Effector memory CD4-positive, alpha-beta T cell (primary cell): Measurements from ENCODE around the gene CHRNA4.

Experiments used
- DNase-seq, 3 donors: peaks; one replicate each; pipeline ENCODE4 v3.0.0-alpha.2; 2020
- H3K27ac ChIP-seq: 2 replicates; pipeline ENCODE4 v1.7.0; 2013; ENCODE audit warnings: mild to moderate bottlenecking, low read length, moderate library complexity; ENCODE audit not compliant: insufficient read depth, poor library complexity, severe bottlenecking
- H3K27me3 ChIP-seq: replicated peaks from 2 replicates; pipeline ENCODE4 v1.7.0; 2013; ENCODE audit warnings: mild to moderate bottlenecking, low read length; ENCODE audit not compliant: insufficient read depth, control insufficient read depth, poor library complexity, severe bottlenecking
- H3K36me3 ChIP-seq: 2 replicates; pipeline ENCODE4 v1.7.0; 2013; ENCODE audit warnings: mild to moderate bottlenecking, low read length, moderate library complexity; ENCODE audit not compliant: control insufficient read depth, insufficient read depth
- H3K4me1 ChIP-seq: 2 replicates; pipeline ENCODE4 v1.7.0; 2013; ENCODE audit warnings: low read length, mild to moderate bottlenecking; ENCODE audit not compliant: control insufficient read depth, insufficient read depth, poor library complexity, severe bottlenecking
- H3K4me3 ChIP-seq: 2 replicates; pipeline ENCODE4 v1.7.0; 2013; ENCODE audit warnings: low read length, low read depth, mild to moderate bottlenecking; ENCODE audit not compliant: insufficient read depth, poor library complexity, severe bottlenecking
- H3K9me3 ChIP-seq: 2 replicates; pipeline ENCODE4 v1.7.0; 2013; ENCODE audit warnings: mild to moderate bottlenecking, low read length, moderate library complexity; ENCODE audit not compliant: control insufficient read depth

Gene CHRNA4

DNA sequence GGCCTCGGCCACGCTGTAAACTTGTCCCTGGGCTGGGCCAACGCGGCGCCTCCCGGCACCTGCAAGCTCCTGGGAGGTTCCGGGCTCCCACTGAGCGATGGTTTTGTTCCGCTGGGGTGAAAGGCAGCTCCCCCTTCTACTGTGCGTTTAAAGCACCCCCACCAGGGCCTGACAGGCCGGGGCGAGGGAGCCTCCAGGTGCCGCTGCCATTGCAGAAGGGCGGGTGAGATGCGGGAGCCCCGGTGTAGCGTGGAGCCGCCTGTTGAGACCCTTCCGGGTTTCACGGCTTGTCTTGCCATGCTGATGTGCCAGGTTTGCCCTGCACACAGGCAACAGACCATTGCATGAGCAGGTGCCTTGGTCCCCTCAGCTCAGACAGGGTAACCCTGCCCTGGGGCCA is 65.3 kb downstream of the CHRNA4 start:
- Histone ChIP-seq H3K27ac (no peak overlapping the region), H3K4me1 (peaks cover 10% of the 10 kb centered on the region), H3K9me3 (no peaks in the 10 kb centered on the region), H3K36me3 (no peaks in the 10 kb centered on the region), H3K4me3 (no peak overlapping the region), H3K27me3 (peaks cover 2% of the 10 kb centered on the region)
- DNase-seq, result no peak

DNA sequence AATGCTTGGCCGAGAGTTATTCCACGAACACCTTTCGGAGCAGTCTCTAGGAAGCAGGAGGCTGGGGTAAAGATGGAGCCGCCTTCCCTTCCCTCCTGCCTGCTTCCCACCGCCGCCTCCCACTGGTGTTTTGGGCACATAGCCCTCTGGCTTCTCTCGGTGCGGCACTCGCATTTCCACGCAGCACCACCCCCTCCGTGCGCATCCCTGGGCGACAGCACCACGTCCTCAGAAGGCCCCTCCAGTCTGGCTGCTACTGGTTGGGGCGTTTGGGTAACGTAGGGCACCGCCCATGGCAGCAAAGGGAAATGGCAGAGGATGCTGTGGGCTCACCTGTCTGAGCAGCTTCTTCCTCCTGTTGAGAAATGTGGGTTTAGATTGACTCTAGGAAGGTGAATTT is 65.7 kb downstream of the CHRNA4 start:
- peaks cover 2% of the 10 kb centered on the region for H3K27me3 ChIP-seq
- H3K27ac ChIP-seq, result no peak overlapping the region
- no peaks in the 10 kb centered on the region for H3K9me3 ChIP-seq

DNA sequence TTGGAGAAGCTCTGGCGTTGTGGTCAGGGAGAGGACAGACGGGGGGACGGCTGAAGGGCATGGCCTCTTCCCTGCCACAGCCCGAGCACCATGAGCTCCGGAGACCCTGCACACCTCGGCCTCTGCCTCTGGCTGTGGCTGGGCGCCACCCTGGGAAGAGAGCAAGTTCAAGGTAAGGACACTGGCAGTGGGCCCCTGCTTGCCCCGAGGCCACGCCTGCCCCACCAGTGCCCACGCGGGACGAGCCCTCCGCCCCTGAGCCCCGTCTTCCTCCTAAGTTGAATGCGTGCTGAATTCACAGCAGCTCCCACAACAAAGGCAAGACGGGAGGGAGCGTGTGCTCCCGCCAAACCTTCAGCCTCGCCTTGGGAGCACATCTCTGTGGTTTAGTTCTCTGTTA is 66.1 kb downstream of the CHRNA4 start:
- Histone ChIP-seq H3K27me3 (peaks cover 2% of the 10 kb centered on the region), H3K4me1 (peaks cover 12% of the 10 kb centered on the region), H3K27ac (no peak overlapping the region), H3K9me3 (no peaks in the 10 kb centered on the region), H3K36me3 (no peaks in the 10 kb centered on the region), H3K4me3 (no peak overlapping the region)
- no peak for DNase-seq

More for the DNA sequence above, 65.7 kb downstream of the CHRNA4 start:
- Histone ChIP-seq H3K4me1 (peaks cover 12% of the 10 kb centered on the region), H3K36me3 (no peaks in the 10 kb centered on the region), H3K4me3 (no peak overlapping the region)
- DNase-seq, result no peak

DNA sequence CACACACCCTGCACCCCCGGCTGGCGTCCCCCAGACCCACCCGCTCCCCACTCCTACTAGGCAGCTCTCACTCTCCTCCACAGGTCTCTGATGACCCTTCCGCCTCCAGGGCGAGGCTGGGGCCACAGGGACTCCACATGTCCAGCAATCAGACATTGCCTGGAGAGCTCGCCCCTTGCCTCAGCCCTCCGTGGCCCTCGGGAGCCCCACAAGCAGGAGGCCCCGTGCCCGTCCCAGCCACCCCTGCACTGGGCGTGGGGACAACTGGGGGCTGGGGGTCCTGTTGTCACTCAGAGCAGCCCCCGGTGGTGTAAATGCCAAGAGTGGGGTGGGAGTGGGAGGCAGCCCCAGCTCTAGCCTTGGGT is 66.6 kb downstream of the CHRNA4 start:
- Histone ChIP-seq H3K27ac (no peak overlapping the region), H3K4me1 (peaks cover 12% of the 10 kb centered on the region), H3K27me3 (peaks cover 2% of the 10 kb centered on the region), H3K36me3 (no peaks in the 10 kb centered on the region), H3K4me3 (no peak overlapping the region), H3K9me3 (no peaks in the 10 kb centered on the region)
- no peak for DNase-seq

DNA sequence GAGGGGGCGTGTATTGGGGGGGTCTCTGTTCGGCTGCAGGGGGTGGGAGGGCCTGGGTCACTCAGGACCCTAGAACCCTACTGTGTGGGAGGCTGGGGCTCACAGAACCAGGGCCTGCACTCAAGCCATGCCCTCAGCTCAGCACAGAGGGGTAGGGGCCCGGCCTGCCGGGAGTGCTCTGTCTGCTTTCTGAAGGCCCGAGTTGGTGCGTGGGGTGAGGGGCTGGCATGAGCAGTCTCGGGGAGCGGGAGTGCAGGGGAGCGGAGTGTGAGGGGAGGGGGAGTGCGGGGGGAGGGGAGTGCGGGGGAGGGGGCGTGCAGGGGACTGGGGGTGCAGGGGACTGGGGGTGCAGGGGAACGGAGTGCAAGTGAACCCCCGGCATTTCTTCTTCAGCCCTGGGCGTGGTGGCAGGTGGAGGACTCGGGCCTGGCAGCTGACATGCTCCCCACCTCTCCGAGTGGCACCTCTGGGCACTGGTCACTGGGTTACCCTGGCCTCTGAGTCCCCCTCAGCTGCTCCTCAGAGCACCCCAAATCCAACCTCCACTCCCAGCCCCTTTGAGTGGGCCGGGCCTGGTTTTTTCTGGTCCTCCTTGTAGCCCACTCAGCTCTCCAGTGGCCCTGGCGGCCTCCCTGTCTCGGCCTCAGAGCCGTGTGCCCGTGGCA is 67.1 kb downstream of the CHRNA4 start:
- Histone ChIP-seq H3K4me1 (peaks cover 12% of the 10 kb centered on the region), H3K27me3 (peaks cover 2% of the 10 kb centered on the region)

DNA sequence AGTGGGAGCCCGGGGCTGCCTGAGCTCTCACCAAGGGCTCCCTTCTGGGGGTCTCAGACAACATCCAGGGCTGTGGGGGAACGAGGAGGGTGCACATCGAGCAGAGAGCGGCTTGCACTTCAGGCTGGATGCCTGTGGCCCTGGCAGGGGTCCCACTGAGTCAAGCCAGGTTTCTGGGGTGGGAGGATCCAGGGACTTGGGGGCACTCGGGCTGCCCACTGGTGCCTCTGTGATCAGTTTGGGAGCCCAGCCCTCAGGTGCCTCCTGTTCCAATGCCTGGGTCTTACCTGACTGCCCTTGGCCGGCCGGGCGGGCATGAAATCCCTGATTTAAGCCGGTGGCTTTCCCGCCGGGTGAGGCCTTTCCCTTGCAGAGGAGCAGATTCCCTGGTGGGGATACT is 67.7 kb downstream of the CHRNA4 start:
- H3K4me3 ChIP-seq, result no peak overlapping the region
- no peaks in the 10 kb centered on the region for H3K9me3 ChIP-seq
- H3K27ac ChIP-seq, result no peak overlapping the region
- peaks cover 6% of the 10 kb centered on the region for H3K36me3 ChIP-seq
- peaks cover 2% of the 10 kb centered on the region for H3K27me3 ChIP-seq
- peaks cover 12% of the 10 kb centered on the region for H3K4me1 ChIP-seq
- DNase-seq, result no peak

More for the DNA sequence above, 67.1 kb downstream of the CHRNA4 start:
- peaks cover under 1% of the 10 kb centered on the region for H3K36me3 ChIP-seq
- H3K9me3 ChIP-seq, result no peaks in the 10 kb centered on the region
- no peak for DNase-seq
- H3K27ac ChIP-seq, result no peak overlapping the region
- no peak overlapping the region for H3K4me3 ChIP-seq
